Breast epithelium (tissue), 4 donors: ENCODE results near the gene PTPRM. TPM values are rescaled to one million over a fixed set of nuclear protein-coding genes. Genes with fewer than 3 reads are reported as not detected.

Experiments used
- DNase-seq, 2 donors: peaks; one replicate each; pipeline ENCODE4 v3.0.0-alpha.2; 2019; ENCODE audit warnings: low spot score in 2 of 2
- H3K27ac ChIP-seq, 2 donors: fragments of 200-600 bp; sonication (generic) in 1 of 2; one replicate each; pipeline ENCODE4 v1.5.1; 2016 to 2019; ENCODE audit warnings: mild to moderate bottlenecking in 1 of 2
- H3K27me3 ChIP-seq, 2 donors: fragments of 200-600 bp; sonication (generic) in 1 of 2; one replicate each; pipeline versions ENCODE4 v1.5.1 to v1.6.0; 2017 to 2019; ENCODE audit warnings: control low read depth in 1 of 2, mild to moderate bottlenecking in 1 of 2
- H3K36me3 ChIP-seq: fragments of 200-600 bp; one replicate; pipeline ENCODE4 v1.5.1; 2019
- H3K4me1 ChIP-seq, 2 donors: fragments of 200-600 bp; sonication (generic); one replicate each; pipeline ENCODE4 v1.5.1; 2016 to 2019; ENCODE audit warnings: control low read depth in 1 of 2
- H3K4me3 ChIP-seq, 3 donors: fragments of 200-600 bp; sonication (generic); 1 replicate in 2 of 3; 2 replicates in 1 of 3; pipeline ENCODE4 v1.5.1; 2016 to 2019; ENCODE audit warnings: mild to moderate bottlenecking in 3 of 3, moderate library complexity in 2 of 3
- H3K9me3 ChIP-seq, 2 donors: fragments of 200-600 bp; sonication (generic) in 1 of 2; one replicate each; pipeline ENCODE4 v1.5.1; 2016 to 2019; ENCODE audit warnings: control low read depth in 1 of 2
- CTCF ChIP-seq, 3 donors: fragments of 450-650 bp; IDR thresholded peaks; one replicate each; pipeline ENCODE4 v1.5.1; 2016 to 2017; ENCODE audit warnings: antibody characterized with exemption in 3 of 3, mild to moderate bottlenecking in 3 of 3, moderate library complexity in 3 of 3
- POLR2A ChIP-seq: fragments of 450-650 bp; IDR thresholded peaks from one replicate; pipeline ENCODE4 v1.6.1; 2016; ENCODE audit warnings: antibody characterized with exemption, mild to moderate bottlenecking, moderate library complexity
- POLR2AphosphoS5 ChIP-seq, 3 donors: sonication (generic); formaldehyde crosslinking; IDR thresholded peaks; one replicate each; pipeline ENCODE4 v1.6.1; 2017; ENCODE audit warnings: antibody characterized with exemption in 3 of 3
- intact Hi-C: fragments of 100-400 bp; cut with DNase I; formaldehyde crosslinking; loops from one replicate; pipeline ENCODE4 v1.15.1; 2023; ENCODE audit warnings: low total_unique reads
- total RNA-seq, 3 donors: library from RNA; depleted of rRNA; stranded (reverse); fragments of >200 nt; gene quantifications; one replicate each; pipeline ENCODE4 v1.1.0, GENCODE V29; 2016

PTPRM gene
- total RNA-seq, 3 donors from 2014 or later = 41.7 to 181 (median 140) TPM

- Histone ChIP-seq H3K27ac (no peak overlapping the region), H3K36me3 (no peaks in the 10 kb centered on the region), H3K27me3 (no peaks in the 10 kb centered on the region), H3K4me1 (no peaks in the 10 kb centered on the region), H3K4me3 (no peak overlapping the region), H3K9me3 (no peaks in the 10 kb centered on the region)
- DNase-seq = no peak
- TF ChIP-seq CTCF (IDR thresholded peaks at IDR 0.05) (no peak), POLR2A (no peak), POLR2AphosphoS5 (IDR thresholded peaks at IDR 0.05) (no peak)
- intact Hi-C loops = no loop called here
These were observed 197.3 kb downstream of the PTPRM start for GRCh38 chr18:7764405-7764804.

- Histone ChIP-seq H3K27ac (no peak overlapping the region), H3K27me3 (no peaks in the 10 kb centered on the region), H3K9me3 (no peaks in the 10 kb centered on the region), H3K4me3 (no peak overlapping the region), H3K4me1 (no peaks in the 10 kb centered on the region), H3K36me3 (no peaks in the 10 kb centered on the region)
- TF ChIP-seq POLR2A (no peak), POLR2AphosphoS5 (IDR thresholded peaks at IDR 0.05) (no peak), CTCF (IDR thresholded peaks at IDR 0.05) (no peak)
- DNase-seq = no peak
- intact Hi-C loops = no loop called here
These were observed 199.2 kb downstream of the PTPRM start for GRCh38 chr18:7766346-7766745.

GRCh38 chr18:7766817-7767216, 199.7 kb downstream of the PTPRM start:
- intact Hi-C loops = no loop called here
- Histone ChIP-seq H3K9me3 (no peaks in the 10 kb centered on the region), H3K36me3 (no peaks in the 10 kb centered on the region), H3K4me1 (no peaks in the 10 kb centered on the region), H3K4me3 (no peak overlapping the region), H3K27ac (no peak overlapping the region), H3K27me3 (no peaks in the 10 kb centered on the region)
- no peak for TF ChIP-seq POLR2A
- no peak for TF ChIP-seq CTCF (IDR thresholded peaks at IDR 0.05)
- TF ChIP-seq POLR2AphosphoS5 (IDR thresholded peaks at IDR 0.05) = no peak
- DNase-seq = no peak

GRCh38 chr18:7770908-7771307, 203.8 kb downstream of the PTPRM start:
- H3K27ac ChIP-seq = no peak overlapping the region
- no peaks in the 10 kb centered on the region for H3K27me3 ChIP-seq
- H3K36me3 ChIP-seq = no peaks in the 10 kb centered on the region
- H3K4me3 ChIP-seq = no peak overlapping the region
- H3K4me1 ChIP-seq = no peaks in the 10 kb centered on the region
- DNase-seq = no peak
- intact Hi-C loops = no loop called here
- H3K9me3 ChIP-seq = no peaks in the 10 kb centered on the region
- no peak for TF ChIP-seq POLR2AphosphoS5 (IDR thresholded peaks at IDR 0.05)
- no peak for TF ChIP-seq CTCF (IDR thresholded peaks at IDR 0.05)
- TF ChIP-seq POLR2A = no peak

- H3K36me3 ChIP-seq = no peaks in the 10 kb centered on the region
- no peak for TF ChIP-seq CTCF (IDR thresholded peaks at IDR 0.05)
- TF ChIP-seq POLR2A = no peak
- TF ChIP-seq POLR2AphosphoS5 (IDR thresholded peaks at IDR 0.05) = no peak
- no peak overlapping the region for H3K4me3 ChIP-seq
- H3K9me3 ChIP-seq = no peaks in the 10 kb centered on the region
- no peaks in the 10 kb centered on the region for H3K27me3 ChIP-seq
- H3K27ac ChIP-seq = no peak overlapping the region
- H3K4me1 ChIP-seq = no peaks in the 10 kb centered on the region
- no peak for DNase-seq
- intact Hi-C loops = no loop called here
These were observed 205.4 kb downstream of the PTPRM start for GRCh38 chr18:7772510-7772888.
